ENCODE measurements around the gene TXNDC16. TPM values are rescaled to one million over a fixed set of nuclear protein-coding genes. Genes with fewer than 3 reads are reported as not detected.

The TXNDC16 gene
- total RNA-seq, 4 donors from 2014 or later: 2.4 to 4.0 (median 2.9) TPM

- TF ChIP-seq POLR2A (IDR thresholded peaks at IDR 0.05) (no peak), CTCF (IDR thresholded peaks at IDR 0.05 in 4 of 5, conservative IDR thresholded peaks at IDR 0.05 in 1 of 5) (no peak)
- DNase-seq (no peak), ATAC-seq (no peak)
- Histone ChIP-seq H3K4me1 (no peaks in the 10 kb centered on the region), H3K9me3 (no peaks in the 10 kb centered on the region), H3K36me3 (no peaks in the 10 kb centered on the region), H3K27ac (no peak overlapping the region), H3K27me3 (no peaks in the 10 kb centered on the region), H3K4me3 (no peak overlapping the region)
- intact Hi-C loops (cut with DNase I; ENCODE audit: low total_unique reads) (no loop called here), in situ Hi-C loops (cut with MboI; ENCODE audit: low sequenced_read_pairs in 4 of 4) (no loop called here)
These were observed 160.3 kb downstream of the TXNDC16 start for GRCh38 chr14:52391881-52392615.

Other genes with a start within 250 kb of the TXNDC16 start
- gene PTGER2, start 238.2 kb downstream of the TXNDC16 start, total RNA-seq: under 1 TPM in 2 of 4 donors, not detected in 2; 0.25 to 0.78 TPM
- gene GPR137C, start 331 bp upstream of the TXNDC16 start, total RNA-seq: under 1 TPM in 3 of 4 donors, not detected in 1; 0.10 to 0.42 (median 0.38) TPM
- gene ERO1A, start 143.1 kb upstream of the TXNDC16 start, total RNA-seq: 10 to 100 TPM; 11.9 to 25.6 (median 19.1) TPM
- gene PSMC6, start 154.7 kb upstream of the TXNDC16 start, total RNA-seq: 100 to 1,000 TPM; 158 to 251 (median 178) TPM
- gene STYX, start 177.7 kb upstream of the TXNDC16 start, total RNA-seq: 10 to 100 TPM; 17.1 to 30.7 (median 20.3) TPM
- gene GNPNAT1, start 239.1 kb upstream of the TXNDC16 start, total RNA-seq: 10 to 100 TPM; 10.0 to 19.4 (median 12.4) TPM